ENCODE results near the gene GRIK4. TPM values are rescaled to one million over a fixed set of nuclear protein-coding genes. Genes with fewer than 3 reads are reported as not detected.

The GRIK4 gene
- total and polyA plus RNA-seq, 2 of the 4 experiments (the other 2 are of a cell fraction) = 0.18 to 0.38 TPM

DNA sequence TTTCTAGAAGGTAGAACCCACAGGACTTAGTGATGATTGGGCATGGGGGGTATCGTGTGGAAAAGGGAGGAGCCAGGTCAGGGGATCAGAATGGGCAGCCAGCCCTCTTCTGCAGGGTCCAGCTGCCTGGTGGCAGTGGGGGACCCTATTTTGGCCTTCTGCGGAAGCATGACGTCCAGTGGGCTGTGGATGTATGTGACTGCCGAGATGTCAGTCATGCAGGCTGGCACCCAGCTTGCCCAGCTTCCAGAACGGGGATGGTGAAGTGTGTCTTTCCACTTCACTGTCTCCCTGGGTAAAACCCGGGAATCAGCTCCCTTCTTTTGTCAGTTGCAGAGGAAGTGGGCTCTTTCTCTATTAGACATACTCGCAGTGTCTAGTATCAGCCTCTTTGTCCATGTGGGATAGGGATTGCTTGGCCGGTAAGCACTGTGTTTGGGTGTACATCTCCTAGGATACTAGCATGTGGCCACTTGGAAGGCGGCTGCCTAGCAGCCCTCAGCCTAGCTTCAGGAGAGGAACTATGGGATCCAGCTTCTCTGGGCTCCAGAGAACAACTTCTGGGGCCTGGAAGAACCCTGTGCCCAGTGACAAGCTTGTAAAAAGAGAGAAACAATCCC lies 51.4 kb downstream of the GRIK4 start:
- Histone ChIP-seq H4K91ac (ENCODE audit: insufficient read depth, low read depth, low read length) (no peak overlapping the region), H2BK15ac (ENCODE audit: low read depth, low read length) (no peak overlapping the region), H3K27me3 (ENCODE audit: control insufficient read depth, insufficient read depth, low read length) (peaks cover 4% of the 10 kb centered on the region; the same call in 1 of the 2 replicates), H2AK9ac (replicated peaks; ENCODE audit: low read depth, low read length, poor library complexity) (no peak overlapping the region), H3K4ac (ENCODE audit: low read depth, low read length) (no peak overlapping the region), H3K18ac (ENCODE audit: low read depth, low read length) (no peak overlapping the region), H4K20me1 (ENCODE audit: insufficient read depth, low read length) (no peaks in the 10 kb centered on the region), H3K9ac (ENCODE audit: low read depth, low read length) (no peak overlapping the region), H2BK20ac (ENCODE audit: low read depth, low read length) (no peak overlapping the region), H3K56ac (ENCODE audit: extremely low read depth, insufficient read depth, low read length) (no peak overlapping the region), H3K4me2 (ENCODE audit: low read depth, low read length) (no peak overlapping the region), H2AK5ac (ENCODE audit: low read depth, low read length) (no peak overlapping the region; the same call in 1 of the 2 replicates), H3K36me3 (ENCODE audit: control insufficient read depth, insufficient read depth, low read length) (no peaks in the 10 kb centered on the region), H2BK120ac (ENCODE audit: low read depth, low read length) (no peak overlapping the region), H3K79me1 (ENCODE audit: low read depth in 1 of 2, low read length in 2 of 2) (no peaks in the 10 kb centered on the region), H3K9me3 (ENCODE audit: control insufficient read depth, insufficient read depth, low read length) (no peaks in the 10 kb centered on the region), H4K8ac (ENCODE audit: low read depth in 2 of 2, low read length in 2 of 2) (no peak overlapping the region), H4K5ac (ENCODE audit: low read depth, low read length) (no peak overlapping the region), H2AFZ (replicated peaks; ENCODE audit: low read length, poor library complexity) (no peak overlapping the region), H3K23ac (ENCODE audit: low read depth, low read length) (no peak overlapping the region), H3K9me1 (ENCODE audit: insufficient read depth, low read length) (no peaks in the 10 kb centered on the region), H3K4me1 (ENCODE audit: control insufficient read depth, insufficient read depth, low read length) (peaks cover 6% of the 10 kb centered on the region), H2BK5ac (ENCODE audit: low read depth, low read length, poor library complexity, severe bottlenecking) (no peak overlapping the region), H3K14ac (replicated peaks; ENCODE audit: low read depth, low read length) (no peak overlapping the region), H3K4me3 (ENCODE audit: insufficient read depth, low read depth, low read length) (no peak overlapping the region), H3K27ac (ENCODE audit: insufficient read depth, low read length) (no peak overlapping the region)
- ChIA-PET CTCF (interaction anchor here (0.7 to 1.0 kb wide), 4 partner anchors 8 to 23 kb away, joined by 3 to 4 read pairs (median 4); no protein-coding TSS in a partner anchor), POLR2A (ENCODE audit: unreplicated experiment) (no interaction called here)
- dilution Hi-C loops (cut with HindIII; ENCODE audit: low sequenced_read_pairs, unreplicated experiment) = no loop called here
- ATAC-seq (ENCODE audit: low read depth) (no peak), DNase-seq (no peak)
- WGBS, 2 experiments (ENCODE audit: extremely low coverage in 2 of 2, insufficient read length in 1 of 2) = 100% methylated on average over 3 of the region's 9 CpGs; no CpG with 5 or more reads in 1 of the 2 experiments
- BruUV-seq (replicated peaks) = no TSS peak
- in situ Hi-C loops (cut with MboI; ENCODE audit: low sequenced_read_pairs) = no loop called here
- TF ChIP-seq RCOR1 (IDR thresholded peaks at IDR 0.05; ENCODE audit: insufficient replicate concordance, low read length) = no peak
- TF ChIP-seq, protein P1, sequence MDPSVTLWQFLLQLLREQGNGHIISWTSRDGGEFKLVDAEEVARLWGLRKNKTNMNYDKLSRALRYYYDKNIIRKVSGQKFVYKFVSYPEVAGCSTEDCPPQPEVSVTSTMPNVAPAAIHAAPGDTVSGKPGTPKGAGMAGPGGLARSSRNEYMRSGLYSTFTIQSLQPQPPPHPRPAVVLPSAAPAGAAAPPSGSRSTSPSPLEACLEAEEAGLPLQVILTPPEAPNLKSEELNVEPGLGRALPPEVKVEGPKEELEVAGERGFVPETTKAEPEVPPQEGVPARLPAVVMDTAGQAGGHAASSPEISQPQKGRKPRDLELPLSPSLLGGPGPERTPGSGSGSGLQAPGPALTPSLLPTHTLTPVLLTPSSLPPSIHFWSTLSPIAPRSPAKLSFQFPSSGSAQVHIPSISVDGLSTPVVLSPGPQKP (IDR thresholded peaks at IDR 0.05; ENCODE audit: borderline replicate concordance, low read depth, low read length) = no peak
- intact Hi-C loops (cut with micrococcal nuclease) = no loop called here
